Activated gamma-delta T cell treated with anti-CD3 and anti-CD28 coated beads, Interleukin-2, amount 50 U/mL, for 16 hours (primary cell): ENCODE results near the gene AP1S3.

ENCODE experiments used
- DNase-seq: peaks from one replicate; pipeline ENCODE4 v3.0.0-alpha.2; 2020; ENCODE audit warnings: low read depth

Gene AP1S3

DNA sequence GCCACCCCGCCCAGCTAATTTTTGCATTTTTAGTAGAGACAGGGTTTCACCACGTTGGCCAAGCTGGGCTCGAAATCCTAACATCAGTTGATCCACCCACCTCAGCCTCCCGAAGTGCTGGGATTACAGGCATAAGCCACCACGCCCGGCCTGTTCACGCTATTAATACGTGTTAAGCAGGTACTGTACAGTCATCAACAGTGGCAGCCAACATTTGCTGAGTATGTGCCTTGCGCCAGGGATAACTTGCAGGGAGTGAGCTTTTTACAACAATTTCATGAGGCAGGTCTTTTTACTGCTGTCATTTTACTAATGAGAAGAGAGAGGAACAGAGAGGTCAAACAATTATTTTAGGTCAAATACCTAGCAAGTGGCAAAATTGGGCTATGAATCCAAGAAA is 115.2 kb downstream of the AP1S3 start:
- DNase-seq: no peak

DNA sequence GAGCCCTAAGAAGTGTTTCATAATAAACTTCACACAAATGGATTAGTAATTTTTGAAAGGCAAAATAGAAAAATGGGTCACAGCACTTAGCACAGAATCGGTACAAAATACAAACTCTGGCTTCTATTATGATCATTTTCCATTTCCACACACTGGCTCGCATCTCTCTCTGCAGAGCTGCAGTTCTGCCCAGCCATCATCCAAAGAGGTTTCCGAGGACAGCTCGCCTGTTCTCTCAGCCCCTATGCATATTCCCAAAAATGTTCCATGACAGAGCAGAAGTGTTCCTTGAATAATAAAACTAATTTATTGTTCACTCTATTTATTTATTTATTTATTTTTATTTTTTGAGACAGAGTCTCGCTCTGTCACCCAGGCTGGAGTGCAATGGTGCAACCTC is 115.6 kb downstream of the AP1S3 start:
- DNase-seq: no peak

DNA sequence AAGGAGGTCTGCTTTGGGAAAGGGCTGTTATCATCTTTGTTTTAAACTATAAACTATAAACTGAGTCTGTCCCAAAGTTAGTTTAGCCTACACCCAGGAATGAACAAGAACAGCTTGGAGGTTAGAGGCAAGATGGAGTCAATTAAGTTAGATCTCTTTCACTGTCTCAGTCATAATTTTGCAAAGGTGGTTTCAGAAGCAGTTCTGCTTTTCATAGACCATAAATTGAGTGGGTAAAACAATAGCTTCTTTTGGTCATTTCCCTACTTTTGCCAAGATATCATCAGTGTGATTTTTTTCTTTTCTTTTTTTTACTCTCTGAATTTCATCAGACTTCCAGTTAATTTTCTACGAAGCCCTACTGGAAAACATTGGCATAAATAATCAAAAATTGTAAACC is 117.0 kb downstream of the AP1S3 start:
- no peak for DNase-seq

DNA sequence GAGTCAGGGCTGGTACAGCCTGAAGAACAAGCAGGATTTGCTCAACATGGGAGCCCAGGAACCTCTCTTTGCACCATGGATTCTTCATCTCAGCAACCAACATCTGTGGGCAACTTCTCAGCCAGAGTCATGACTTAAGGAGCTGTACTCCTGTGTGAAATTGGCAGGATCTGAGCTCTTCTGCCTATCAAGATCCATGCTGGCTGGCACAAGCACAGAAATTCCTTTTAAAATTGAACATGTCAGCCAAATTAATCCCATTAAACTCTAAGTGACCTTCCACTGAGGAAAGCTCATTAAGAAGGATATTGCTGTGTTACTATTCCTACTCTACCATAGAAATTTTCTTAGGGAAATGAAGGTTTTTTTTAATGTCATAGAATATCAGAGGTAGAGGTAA is 124.7 kb downstream of the AP1S3 start:
- no peak for DNase-seq

DNA sequence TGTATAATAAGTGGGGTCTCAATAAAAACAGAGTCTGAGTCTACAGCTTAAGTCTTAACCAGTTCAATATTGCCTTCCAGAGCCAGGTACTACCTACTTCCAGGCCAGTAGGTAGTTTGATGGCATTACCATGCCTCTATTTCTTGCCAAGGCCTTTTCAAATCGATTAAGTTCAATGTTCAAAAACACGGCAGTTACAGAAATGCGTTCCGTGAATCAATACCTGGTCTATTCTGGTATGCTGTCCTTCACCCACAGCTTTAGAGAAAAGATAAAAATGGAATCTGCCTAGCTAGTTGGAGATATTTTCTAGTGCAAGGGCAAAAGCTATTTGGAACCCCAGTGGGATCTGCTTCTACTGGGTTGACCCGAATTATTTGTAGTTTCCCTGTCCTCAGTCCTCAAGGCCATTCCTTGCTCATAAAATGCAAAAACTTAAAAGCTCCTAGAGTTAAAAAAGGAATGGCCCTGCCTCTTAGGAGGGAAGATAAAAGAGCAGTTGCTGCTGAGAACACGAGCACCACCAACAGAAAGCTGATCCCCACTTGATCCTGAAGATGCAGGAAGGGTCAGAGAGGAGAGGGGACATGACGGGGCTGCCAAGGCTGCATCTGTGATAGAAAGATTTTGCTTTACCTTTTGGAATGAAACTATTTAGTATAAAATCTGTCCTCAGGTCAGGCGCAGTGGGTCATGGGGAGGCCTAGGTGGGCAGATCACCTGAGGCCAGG is 125.6 kb downstream of the AP1S3 start:
- no peak for DNase-seq
